Measurements from ENCODE around the gene EMC8.

GRCh38 chr16:85809645-85810044 lies 10.3 kb upstream of the EMC8 start:
- TF ChIP-seq CTCF (conservative IDR thresholded peaks at IDR 0.05), result no peak
- TF ChIP-seq ZFX (IDR thresholded peaks at IDR 0.05), result no peak
